H1 (cell line): ENCODE results near the gene MIA2. TPM values are rescaled to one million over a fixed set of nuclear protein-coding genes. Genes with fewer than 3 reads are reported as not detected.

Experiments
- CTCF ChIA-PET: fragments of 300-600 bp; sonication (Branson Sonifier 250); formaldehyde crosslinking; loops from one replicate; lab custom pipeline; 2021; ENCODE audit not compliant: partially characterized antibody; lab: Charles Lee
- POLR2A ChIA-PET: fragments of 300-600 bp; sonication (Branson Sonifier 250); formaldehyde crosslinking; loops from one replicate; lab custom pipeline; 2021; ENCODE audit warnings: inconsistent platforms; ENCODE audit not compliant: partially characterized antibody; lab: Charles Lee
- DNase-seq, 2 experiments: peaks; one replicate each; pipeline versions ENCODE4 v3.0.0 to v3.0.0-alpha.2; 2010 to 2022; ENCODE audit warnings: low spot score in 2 of 2, low read depth in 1 of 2, mixed read lengths in 1 of 2
- FAIRE-seq: peaks from 2 replicates; lab custom pipeline; 2011; peaks lifted over from hg19 to GRCh38; lab: Jason Lieb, UNC
- H2AFZ ChIP-seq: 2 replicates; pipeline ENCODE4 v1.8.1; 2012; ENCODE audit warnings: low read length, inconsistent platforms
- H2AK5ac ChIP-seq: 2 replicates; pipeline ENCODE4 v1.6.1; 2013; ENCODE audit warnings: low read depth, low read length
- H2BK120ac ChIP-seq: replicated peaks from 2 replicates; pipeline ENCODE3; 2013; ENCODE audit warnings: low read depth, low read length, inconsistent platforms
- H2BK12ac ChIP-seq: 2 replicates; pipeline ENCODE4 v1.6.1; 2013; ENCODE audit warnings: low read depth, low read length
- H2BK15ac ChIP-seq: 2 replicates; pipeline ENCODE4 v1.6.1; 2013; ENCODE audit warnings: low read length
- H2BK20ac ChIP-seq: 2 replicates; pipeline ENCODE4 v1.6.1; 2013; ENCODE audit warnings: low read length
- H2BK5ac ChIP-seq: 2 replicates; pipeline ENCODE4 v1.6.1; 2013; ENCODE audit warnings: low read depth, low read length
- H3K14ac ChIP-seq: 2 replicates; pipeline ENCODE4 v1.6.1; 2013; ENCODE audit warnings: inconsistent platforms; ENCODE audit not compliant: insufficient read length
- H3K18ac ChIP-seq: 2 replicates; pipeline ENCODE4 v1.6.1; 2013; ENCODE audit warnings: low read length; ENCODE audit errors: extremely low read depth
- H3K23ac ChIP-seq: 2 replicates; pipeline ENCODE4 v1.6.1; 2013; ENCODE audit warnings: inconsistent platforms; ENCODE audit not compliant: insufficient read length
- H3K23me2 ChIP-seq: 2 replicates; pipeline ENCODE4 v1.6.1; 2013; ENCODE audit warnings: low read depth, low read length
- H3K27ac ChIP-seq: 2 replicates; pipeline ENCODE4 v1.6.1; 2011; ENCODE audit warnings: low read depth, low read length, inconsistent platforms
- H3K27me3 ChIP-seq, 4 experiments: replicated peaks in 1 of 4; 1 replicate in 1 of 4; 2 replicates in 3 of 4; pipeline versions ENCODE4 v1.6.1 to v1.8.1; 2011 to 2013; ENCODE audit warnings: low read length in 3 of 4, mild to moderate bottlenecking in 3 of 4, inconsistent platforms in 2 of 4, mixed read lengths in 2 of 4, moderate library complexity in 1 of 4; ENCODE audit not compliant: control insufficient read depth in 3 of 4, insufficient read depth in 3 of 4; ENCODE audit errors: extremely low read depth in 1 of 4
- H3K36me3 ChIP-seq, 4 experiments: 2 replicates each; pipeline versions ENCODE4 v1.6.1 to v1.8.1; 2011 to 2013; ENCODE audit warnings: mild to moderate bottlenecking in 4 of 4, low read length in 3 of 4, moderate library complexity in 2 of 4, control low read depth in 1 of 4, inconsistent platforms in 1 of 4; ENCODE audit not compliant: insufficient read depth in 4 of 4, control insufficient read depth in 2 of 4
- H3K4ac ChIP-seq: replicated peaks from 2 replicates; pipeline ENCODE3; 2013; ENCODE audit warnings: low read length, low read depth, mixed read lengths, inconsistent platforms; ENCODE audit not compliant: insufficient read length
- H3K4me1 ChIP-seq, 4 experiments: replicated peaks in 1 of 4; 1 replicate in 1 of 4; 2 replicates in 3 of 4; pipeline versions ENCODE4 v1.6.1 to v1.8.1; 2011 to 2013; ENCODE audit warnings: low read length in 3 of 4, inconsistent platforms in 2 of 4, mixed read lengths in 1 of 4; ENCODE audit not compliant: insufficient read depth in 4 of 4, control insufficient read depth in 3 of 4
- H3K4me2 ChIP-seq, 2 experiments: 2 replicates each; pipeline versions ENCODE4 v1.6.1 to v1.8.1; 2011 to 2013; ENCODE audit warnings: low read depth in 2 of 2, low read length in 2 of 2, control low read depth in 1 of 2, inconsistent platforms in 1 of 2, mild to moderate bottlenecking in 1 of 2; ENCODE audit not compliant: insufficient read depth in 1 of 2
- H3K4me3 ChIP-seq, 4 experiments: fragments of 200-600, 300-600 bp in 1 of 4; sonication (generic), shearing (Covaris generic), sonication (Bioruptor Twin) in 1 of 4; 2 replicates each; pipeline versions ENCODE4 v1.5.1 to v1.8.1; 2011 to 2016; ENCODE audit warnings: low read length in 4 of 4, low read depth in 3 of 4, control low read depth in 2 of 4, inconsistent platforms in 2 of 4, mild to moderate bottlenecking in 2 of 4, mixed read lengths in 1 of 4, moderate library complexity in 1 of 4; ENCODE audit not compliant: insufficient read depth in 2 of 4; ENCODE audit errors: extremely low read depth in 1 of 4
- H3K56ac ChIP-seq: replicated peaks from 2 replicates; pipeline ENCODE3; 2013; ENCODE audit warnings: low read depth, mild to moderate bottlenecking, mixed read lengths, low read length, inconsistent platforms; ENCODE audit not compliant: insufficient read length
- H3K79me1 ChIP-seq: 2 replicates; pipeline ENCODE4 v1.6.1; 2013; ENCODE audit warnings: low read depth, low read length, control low read depth
- H3K79me2 ChIP-seq, 2 experiments: 2 replicates each; pipeline versions ENCODE4 v1.6.1 to v1.8.1; 2012 to 2013; ENCODE audit warnings: low read length in 2 of 2, mild to moderate bottlenecking in 2 of 2, inconsistent platforms in 1 of 2; ENCODE audit not compliant: insufficient read depth in 2 of 2, control insufficient read depth in 1 of 2
- H3K9ac ChIP-seq, 4 experiments: replicated peaks in 1 of 4; 1 replicate in 1 of 4; 2 replicates in 3 of 4; pipeline versions ENCODE4 v1.6.1 to v1.8.1; 2011 to 2013; ENCODE audit warnings: low read depth in 3 of 4, low read length in 3 of 4, control low read depth in 2 of 4, mild to moderate bottlenecking in 2 of 4, moderate library complexity in 2 of 4, inconsistent platforms in 1 of 4; ENCODE audit errors: extremely low read depth in 1 of 4
- H3K9me3 ChIP-seq, 2 experiments: 2 replicates each; pipeline versions ENCODE4 v1.6.1 to v1.8.1; 2012 to 2013; ENCODE audit warnings: mild to moderate bottlenecking in 2 of 2, moderate library complexity in 2 of 2, control low read depth in 1 of 2, inconsistent platforms in 1 of 2, low read depth in 1 of 2, low read length in 1 of 2, mixed read lengths in 1 of 2; ENCODE audit not compliant: insufficient read depth in 2 of 2
- H4K20me1 ChIP-seq, 2 experiments: replicated peaks in 1 of 2; 2 replicates each; pipeline versions ENCODE3 to v1.8.1; 2011 to 2013; ENCODE audit warnings: inconsistent platforms in 2 of 2, low read length in 2 of 2, mild to moderate bottlenecking in 1 of 2; ENCODE audit not compliant: insufficient read depth in 2 of 2, control insufficient read depth in 1 of 2
- H4K5ac ChIP-seq: 2 replicates; pipeline ENCODE4 v1.6.1; 2013; ENCODE audit warnings: low read length, low read depth, mixed read lengths, inconsistent platforms; ENCODE audit not compliant: insufficient read length
- H4K8ac ChIP-seq: 2 replicates; pipeline ENCODE4 v1.8.0; 2013; ENCODE audit warnings: mild to moderate bottlenecking, moderate library complexity, low read length, inconsistent platforms; ENCODE audit not compliant: insufficient read depth; ENCODE audit errors: extremely low read depth
- H4K91ac ChIP-seq: replicated peaks from 2 replicates; pipeline ENCODE3; 2013; ENCODE audit warnings: low read length, mixed read lengths, inconsistent platforms; ENCODE audit not compliant: insufficient read length
- BCL11A ChIP-seq, 2 experiments: IDR thresholded peaks; one replicate each; pipeline ENCODE4 v1.6.1; 2011; ENCODE audit warnings: low read depth in 2 of 2, low read length in 2 of 2, mild to moderate bottlenecking in 2 of 2
- CBX5 ChIP-seq: fragments of 300-800, 300-1000 bp; sonication (generic); IDR thresholded peaks from 2 replicates; pipeline ENCODE4 v1.7.1; 2016; ENCODE audit warnings: antibody characterized with exemption, low read length, low read depth
- CREB1 ChIP-seq: IDR thresholded peaks from 2 replicates; pipeline ENCODE4 v1.6.1; 2012; ENCODE audit warnings: inconsistent platforms
- JUND ChIP-seq: IDR thresholded peaks from 2 replicates; pipeline ENCODE4 v1.6.1; 2011; ENCODE audit warnings: mild to moderate bottlenecking, improper control_type of control experiment, low read length
- KDM1A ChIP-seq: fragments of 200-600, 300-600 bp; sonication (generic); IDR thresholded peaks from 2 replicates; pipeline ENCODE4 v1.7.1; 2016; ENCODE audit warnings: mild to moderate bottlenecking, low read length, borderline replicate concordance
- KDM4A ChIP-seq: IDR thresholded peaks from one replicate; pipeline ENCODE4 v1.7.1; 2012; ENCODE audit warnings: low read depth, mild to moderate bottlenecking, moderate library complexity, low read length, inconsistent platforms; ENCODE audit not compliant: severe bottlenecking
- PHF8 ChIP-seq: fragments of 200-600 bp; sonication (generic); conservative IDR thresholded peaks from 2 replicates; pipeline ENCODE4 v1.7.1; 2012; ENCODE audit warnings: low read depth, mild to moderate bottlenecking, inconsistent platforms, low read length, moderate library complexity
- SAP30 ChIP-seq: fragments of 300-600 bp; sonication (generic); IDR thresholded peaks from 2 replicates; pipeline ENCODE4 v1.7.1; 2012; ENCODE audit warnings: low read length, moderate library complexity, mild to moderate bottlenecking, inconsistent platforms; ENCODE audit not compliant: insufficient read depth, insufficient replicate concordance
- SIN3A ChIP-seq, 2 experiments: IDR thresholded peaks in 1 of 2; conservative IDR thresholded peaks in 1 of 2; 2 replicates each; pipeline ENCODE4 v1.6.1; 2011 to 2012; ENCODE audit warnings: low read length in 2 of 2, improper control_type of control experiment in 1 of 2, low read depth in 1 of 2, mild to moderate bottlenecking in 1 of 2
- SP2 ChIP-seq: IDR thresholded peaks from 2 replicates; pipeline ENCODE4 v1.6.1; 2012; ENCODE audit warnings: mild to moderate bottlenecking, low read length, inconsistent platforms
- TBP ChIP-seq: IDR thresholded peaks from 2 replicates; pipeline ENCODE4 v1.6.1; 2011; ENCODE audit warnings: low read depth, low read length, improper control_type of control experiment
- WGBS, 2 experiments: shearing (Covaris generic) in 1 of 2; methylation state at CpG; one replicate each; pipeline versions ENCODE4 v1.1.6 to v1.1.7; 2013 to 2015; ENCODE audit warnings: low lambda C conversion rate in 2 of 2, mixed read lengths in 2 of 2, inconsistent platforms in 1 of 2, low coverage in 1 of 2, missing lambda C conversion rate in 1 of 2; ENCODE audit not compliant: insufficient replicate concordance in 2 of 2, insufficient coverage in 1 of 2, insufficient read length in 1 of 2; ENCODE audit errors: extremely low coverage in 1 of 2, missing lambda C conversion rate in 1 of 2; 5-methylcytosine and 5-hydroxymethylcytosine counted together
- polyA plus RNA-seq, 7 experiments: library from polyadenylated mRNA; depleted of rRNA in 3 of 7; stranded (reverse) in 5 of 7; unstranded in 2 of 7; fragments of >200 nt in 5 of 7; fragments of 200-250 nt in 2 of 7; gene quantifications; 1 replicate in 5 of 7; 2 replicates in 1 of 7; 4 replicates in 1 of 7; pipeline versions ENCODE4 v1.2.1 to v1.2.3, GENCODE V29; 2011 to 2013; ENCODE audit warnings: missing spikeins in 2 of 7, mixed read lengths in 2 of 7
- total RNA-seq: library from RNA; stranded (reverse); fragmentation: NEBNext Ultra II Directional; extraction: Animal tissue kit (Norgen Biotek cat#: 25700); gene quantifications from 2 replicates; pipeline ENCODE4 v1.2.1, GENCODE V29; 2021

The MIA2 gene
- total and polyA plus RNA-seq, 2 of the 8 experiments (the other 6 are each of a cell fraction or from before 2014, with no cell fraction given), result 10.1 to 15.0 TPM

- Histone ChIP-seq H3K23me2 (peaks cover 3% of the 10 kb centered on the region; the same call in 1 of the 2 replicates), H2AFZ (peak overlapping the region; percentile 98), H4K8ac (peak overlapping the region; percentile 63; the same call in 1 of the 2 replicates), H4K20me1 (peaks cover 3 to 14% of the 10 kb centered on the region in 2 experiments), H2BK20ac (no peak overlapping the region), H3K4me1 (no peaks in the 10 kb centered on the region; a peak in 1 of 7 replicates), H4K91ac (no peak overlapping the region), H3K4me3 (peak overlapping the region; percentile 69 to 95 (median 70)), H2BK15ac (no peak overlapping the region), H3K36me3 (no peaks in the 10 kb centered on the region), H3K9me3 (no peaks in the 10 kb centered on the region), H3K18ac (peak overlapping the region; percentile 80), H3K27ac (peak overlapping the region; percentile 79; the same call in 1 of the 2 replicates), H3K9ac (peak overlapping the region; percentile 50 to 86 (median 75)), H3K56ac (no peak overlapping the region), H2AK5ac (no peak overlapping the region), H3K4me2 (peak overlapping the region; percentile 70 to 92), H3K79me1 (no peaks in the 10 kb centered on the region; the same call in 1 of the 2 replicates), H3K27me3 (no peaks in the 10 kb centered on the region), H3K79me2 (peaks cover 0 to 32% of the 10 kb centered on the region in 2 experiments; a peak in 3 of 4 replicates), H3K14ac (no peak overlapping the region), H2BK5ac (peak overlapping the region; percentile 89), H3K4ac (no peak overlapping the region), H2BK12ac (peak overlapping the region; percentile 41; the same call in 1 of the 2 replicates), H4K5ac (peak overlapping the region; percentile 59), H3K23ac (no peak overlapping the region), H2BK120ac (no peak overlapping the region)
- WGBS, 2 experiments, result 2% methylated on average over 26 of the region's 38 CpGs; no CpG with 5 or more reads in 1 of the 2 experiments
- FAIRE-seq (no peak), DNase-seq (peak; percentile 33 to 83)
- POLR2A ChIA-PET, result interaction anchor here (0.6 to 3.1 kb wide), 19 partner anchors 9 to 417 kb away, joined by 3 to 24 read pairs (median 5); partner anchors contain the start of genes GEMIN2, SEC23A and TRAPPC6B
- CTCF ChIA-PET, result interaction anchor here (0.6 to 2.3 kb wide), 3 partner anchors 15 to 1431 kb away, joined by 3 to 8 read pairs (median 3); no protein-coding TSS in a partner anchor
- TF ChIP-seq CREB1, result 0 out of 2 replicates have a peak, but pooled peaks have one; percentile 37
- TF ChIP-seq JUND, result no peak
- TF ChIP-seq CBX5, result no peak
- TF ChIP-seq SP2, result no peak
- no peak for TF ChIP-seq TBP
- TF ChIP-seq KDM1A, result no peak
- TF ChIP-seq SAP30, result peak; percentile 42
- TF ChIP-seq BCL11A (IDR thresholded peaks at IDR 0.05; ENCODE audit: low read depth in 2 of 2, low read length in 2 of 2), result no peak
- TF ChIP-seq SIN3A (conservative IDR thresholded peaks at IDR 0.05 in 1 of 2, IDR thresholded peaks at IDR 0.05 in 1 of 2; ENCODE audit: low read depth in 1 of 2, low read length in 2 of 2), result no peak; a peak in 1 of 4 replicates
- peak; percentile 49 for TF ChIP-seq KDM4A
- peak; percentile 82 for TF ChIP-seq PHF8
Measured at GRCh38 chr14:39432619-39433451, 199.1 kb downstream of the MIA2 start.
